Neural progenitor cell (in vitro differentiated cells): ENCODE results near the gene SCN9A. TPM values are rescaled to one million over a fixed set of nuclear protein-coding genes. Genes with fewer than 3 reads are reported as not detected.

ENCODE experiments used
- DNase-seq: peaks from one replicate; pipeline ENCODE4 v3.0.0-alpha.2; 2016; ENCODE audit warnings: low spot score
- H2AFZ ChIP-seq: fragments of 200-600 bp; sonication (generic); replicated peaks from 2 replicates; pipeline ENCODE4 v1.6.1; 2016; ENCODE audit warnings: antibody characterized with exemption
- H3F3A ChIP-seq: fragments of 200-600 bp; sonication (generic); 2 replicates; pipeline ENCODE4 v1.6.1; 2016; ENCODE audit warnings: antibody characterized with exemption, low read depth
- H3K27ac ChIP-seq: fragments of 200-600 bp; sonication (generic); 2 replicates; pipeline ENCODE4 v1.5.1; 2016; ENCODE audit warnings: mild to moderate bottlenecking
- H3K27me3 ChIP-seq: fragments of 200-600 bp; sonication (generic); 2 replicates; pipeline ENCODE4 v1.6.1; 2016; ENCODE audit warnings: mild to moderate bottlenecking, moderate library complexity
- H3K36me3 ChIP-seq: fragments of 200-600 bp; sonication (generic); 2 replicates; pipeline ENCODE4 v1.5.1; 2016
- H3K4me1 ChIP-seq: fragments of 200-600 bp; sonication (generic); 2 replicates; pipeline ENCODE4 v1.6.1; 2016; ENCODE audit warnings: mixed run types
- H3K4me2 ChIP-seq: fragments of 200-600 bp; sonication (generic); 2 replicates; pipeline ENCODE4 v1.6.1; 2016
- H3K4me3 ChIP-seq: fragments of 200-600 bp; sonication (generic); 2 replicates; pipeline ENCODE4 v1.5.1; 2016
- H3K79me2 ChIP-seq: fragments of 200-600 bp; sonication (generic); 2 replicates; pipeline ENCODE4 v1.6.1; 2016; ENCODE audit warnings: low read depth
- H3K9ac ChIP-seq: fragments of 200-600 bp; sonication (generic); 2 replicates; pipeline ENCODE4 v1.6.1; 2016
- H3K9me3 ChIP-seq: fragments of 200-600 bp; sonication (generic); 2 replicates; pipeline ENCODE4 v1.5.1; 2016; ENCODE audit warnings: low read depth
- H4K20me1 ChIP-seq: fragments of 200-600 bp; sonication (generic); 2 replicates; pipeline ENCODE4 v1.6.1; 2016; ENCODE audit warnings: low read depth
- H3K27ac Mint-ChIP-seq: 3 replicates; pipeline ENCODE4 v1.8.0; 2021; ENCODE audit warnings: mixed read lengths
- H3K27me3 Mint-ChIP-seq: 2 replicates; pipeline ENCODE4 v1.8.0; 2022; ENCODE audit warnings: low read depth, mild to moderate bottlenecking, inconsistent platforms, moderate library complexity, mixed read lengths; ENCODE audit not compliant: insufficient read depth
- H3K36me3 Mint-ChIP-seq: 3 replicates; pipeline ENCODE4 v1.8.0; 2021; ENCODE audit warnings: mixed read lengths
- H3K4me1 Mint-ChIP-seq: 3 replicates; pipeline ENCODE4 v1.8.0; 2021; ENCODE audit warnings: mixed read lengths
- H3K4me3 Mint-ChIP-seq: 3 replicates; pipeline ENCODE4 v1.8.0; 2021; ENCODE audit warnings: mild to moderate bottlenecking, moderate library complexity, mixed read lengths
- H3K9me3 Mint-ChIP-seq: 3 replicates; pipeline ENCODE4 v1.8.0; 2020; ENCODE audit warnings: mixed read lengths
- EZH2 ChIP-seq: fragments of 200-600 bp; sonication (generic); IDR thresholded peaks from 2 replicates; pipeline ENCODE4 v1.6.1; 2017; ENCODE audit warnings: antibody characterized with exemption, mild to moderate bottlenecking, moderate library complexity
- EZH2phosphoT487 ChIP-seq: fragments of 200-600 bp; sonication (generic); IDR thresholded peaks from 2 replicates; pipeline ENCODE4 v1.6.1; 2017; ENCODE audit warnings: antibody characterized with exemption
- total RNA-seq: library from RNA; depleted of rRNA; stranded (reverse); fragments of >200 nt; gene quantifications from 2 replicates; pipeline ENCODE4 v1.2.3, GENCODE V29; 2015; ENCODE audit warnings: low replicate concordance
- TF ChIP-seq, protein P1 (sequence below): fragments of 200-600 bp; sonication (generic); IDR thresholded peaks from 2 replicates; pipeline ENCODE4 v1.5.1; 2017; ENCODE audit warnings: antibody characterized with exemption, mild to moderate bottlenecking

SCN9A gene
- total RNA-seq, 1 donor from 2014 or later = 1.1 TPM

GRCh38 chr2:166304656-166305055 lies 71.1 kb downstream of the SCN9A start:
- H3K9me3 Mint-ChIP-seq = peaks cover 3% of the 10 kb centered on the region
- TF ChIP-seq EZH2 (no peak), EZH2phosphoT487 (no peak)
- TF ChIP-seq, protein P1, sequence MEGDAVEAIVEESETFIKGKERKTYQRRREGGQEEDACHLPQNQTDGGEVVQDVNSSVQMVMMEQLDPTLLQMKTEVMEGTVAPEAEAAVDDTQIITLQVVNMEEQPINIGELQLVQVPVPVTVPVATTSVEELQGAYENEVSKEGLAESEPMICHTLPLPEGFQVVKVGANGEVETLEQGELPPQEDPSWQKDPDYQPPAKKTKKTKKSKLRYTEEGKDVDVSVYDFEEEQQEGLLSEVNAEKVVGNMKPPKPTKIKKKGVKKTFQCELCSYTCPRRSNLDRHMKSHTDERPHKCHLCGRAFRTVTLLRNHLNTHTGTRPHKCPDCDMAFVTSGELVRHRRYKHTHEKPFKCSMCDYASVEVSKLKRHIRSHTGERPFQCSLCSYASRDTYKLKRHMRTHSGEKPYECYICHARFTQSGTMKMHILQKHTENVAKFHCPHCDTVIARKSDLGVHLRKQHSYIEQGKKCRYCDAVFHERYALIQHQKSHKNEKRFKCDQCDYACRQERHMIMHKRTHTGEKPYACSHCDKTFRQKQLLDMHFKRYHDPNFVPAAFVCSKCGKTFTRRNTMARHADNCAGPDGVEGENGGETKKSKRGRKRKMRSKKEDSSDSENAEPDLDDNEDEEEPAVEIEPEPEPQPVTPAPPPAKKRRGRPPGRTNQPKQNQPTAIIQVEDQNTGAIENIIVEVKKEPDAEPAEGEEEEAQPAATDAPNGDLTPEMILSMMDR = no peak
- H3K27ac Mint-ChIP-seq = no peak overlapping the region

GRCh38 chr2:166302036-166302435 lies 73.7 kb downstream of the SCN9A start:
- Histone ChIP-seq H3K4me2 (no peak overlapping the region), H3F3A (no peaks in the 10 kb centered on the region), H3K9ac (no peak overlapping the region), H3K36me3 (no peaks in the 10 kb centered on the region), H3K9me3 (no peaks in the 10 kb centered on the region), H3K27me3 (no peaks in the 10 kb centered on the region), H3K4me3 (no peak overlapping the region), H2AFZ (no peak overlapping the region), H4K20me1 (no peaks in the 10 kb centered on the region), H3K27ac (no peak overlapping the region), H3K4me1 (no peaks in the 10 kb centered on the region), H3K79me2 (no peaks in the 10 kb centered on the region)
- H3K4me1 Mint-ChIP-seq = no peaks in the 10 kb centered on the region
- H3K36me3 Mint-ChIP-seq = no peaks in the 10 kb centered on the region
- H3K4me3 Mint-ChIP-seq = no peak overlapping the region
- no peaks in the 10 kb centered on the region for H3K27me3 Mint-ChIP-seq
- no peak for DNase-seq
- no peaks in the 10 kb centered on the region for H3K9me3 Mint-ChIP-seq
- TF ChIP-seq EZH2 (no peak), EZH2phosphoT487 (no peak)
- TF ChIP-seq, protein P1 = no peak
- no peak overlapping the region for H3K27ac Mint-ChIP-seq

More at GRCh38 chr2:166304656-166305055, 71.1 kb downstream of the SCN9A start:
- no peaks in the 10 kb centered on the region for H3K36me3 Mint-ChIP-seq
- DNase-seq = no peak
- no peaks in the 10 kb centered on the region for H3K36me3 ChIP-seq
- H3K27ac ChIP-seq = no peak overlapping the region
- no peaks in the 10 kb centered on the region for H3K4me1 ChIP-seq
- H3K27me3 Mint-ChIP-seq = no peaks in the 10 kb centered on the region
- H3K9me3 ChIP-seq = no peaks in the 10 kb centered on the region
- no peak overlapping the region for H3K9ac ChIP-seq
- H3K4me1 Mint-ChIP-seq = no peaks in the 10 kb centered on the region
- H3K79me2 ChIP-seq = no peaks in the 10 kb centered on the region
- no peaks in the 10 kb centered on the region for H3F3A ChIP-seq
- H2AFZ ChIP-seq = no peak overlapping the region
- H3K4me3 Mint-ChIP-seq = no peak overlapping the region
- H3K27me3 ChIP-seq = no peaks in the 10 kb centered on the region
- no peak overlapping the region for H3K4me3 ChIP-seq
- no peaks in the 10 kb centered on the region for H4K20me1 ChIP-seq
- no peak overlapping the region for H3K4me2 ChIP-seq

GRCh38 chr2:166297951-166298350 lies 77.8 kb downstream of the SCN9A start:
- no peak overlapping the region for H3K4me3 ChIP-seq
- H4K20me1 ChIP-seq = no peaks in the 10 kb centered on the region
- H3F3A ChIP-seq = no peaks in the 10 kb centered on the region
- no peak overlapping the region for H3K27ac ChIP-seq
- no peak overlapping the region for H3K4me2 ChIP-seq
- DNase-seq = no peak
- Mint-ChIP-seq H3K36me3 (no peaks in the 10 kb centered on the region), H3K4me3 (no peak overlapping the region), H3K27me3 (no peaks in the 10 kb centered on the region), H3K4me1 (no peaks in the 10 kb centered on the region), H3K9me3 (no peaks in the 10 kb centered on the region), H3K27ac (no peak overlapping the region)
- H2AFZ ChIP-seq = no peak overlapping the region
- H3K79me2 ChIP-seq = no peaks in the 10 kb centered on the region
- no peaks in the 10 kb centered on the region for H3K9me3 ChIP-seq
- no peak overlapping the region for H3K9ac ChIP-seq
- no peaks in the 10 kb centered on the region for H3K36me3 ChIP-seq
- no peaks in the 10 kb centered on the region for H3K4me1 ChIP-seq
- no peaks in the 10 kb centered on the region for H3K27me3 ChIP-seq
- TF ChIP-seq EZH2 (no peak), EZH2phosphoT487 (no peak)
- TF ChIP-seq, protein P1 = no peak

GRCh38 chr2:166293984-166294383 lies 81.8 kb downstream of the SCN9A start:
- H3F3A ChIP-seq = no peaks in the 10 kb centered on the region
- TF ChIP-seq EZH2 (no peak), EZH2phosphoT487 (no peak)
- TF ChIP-seq, protein P1 = no peak
- H3K36me3 ChIP-seq = no peaks in the 10 kb centered on the region
- Mint-ChIP-seq H3K9me3 (no peaks in the 10 kb centered on the region), H3K36me3 (no peaks in the 10 kb centered on the region), H3K4me1 (no peaks in the 10 kb centered on the region), H3K27me3 (peaks cover 3% of the 10 kb centered on the region), H3K4me3 (no peak overlapping the region), H3K27ac (no peak overlapping the region)
- H3K4me2 ChIP-seq = no peak overlapping the region
- H3K27me3 ChIP-seq = no peaks in the 10 kb centered on the region
- no peaks in the 10 kb centered on the region for H3K9me3 ChIP-seq
- H3K4me1 ChIP-seq = no peaks in the 10 kb centered on the region
- no peak overlapping the region for H3K27ac ChIP-seq
- H4K20me1 ChIP-seq = no peaks in the 10 kb centered on the region
- H3K79me2 ChIP-seq = no peaks in the 10 kb centered on the region
- no peak for DNase-seq
- H3K4me3 ChIP-seq = no peak overlapping the region
- no peak overlapping the region for H2AFZ ChIP-seq
- H3K9ac ChIP-seq = no peak overlapping the region
